Left lobe of liver (tissue), 2 donors: ENCODE measurements around the gene TREML2. TPM values are rescaled to one million over a fixed set of nuclear protein-coding genes. Genes with fewer than 3 reads are reported as not detected.

Experiments
- ATAC-seq: fragments of 200-7000 bp; cut with Tn5 transposase; one replicate; pipeline ENCODE4 v1.9.1; 2020; ENCODE audit warnings: mild to moderate bottlenecking, moderate library complexity
- DNase-seq: peaks from one replicate; pipeline ENCODE4 v3.0.0-alpha.2; 2020; ENCODE audit warnings: low spot score
- total RNA-seq: library from RNA; stranded (reverse); gene quantifications from one replicate; pipeline ENCODE4 v1.2.1, GENCODE V29; 2021
- donor health status: DM: no; HTN: no; CAD: no; lungs with moderate emphysema.
- donor health status: DM: no; HTN: yes; CAD: no.

Gene TREML2
- total RNA-seq, 1 donor from 2014 or later: 0.08 TPM

DNA sequence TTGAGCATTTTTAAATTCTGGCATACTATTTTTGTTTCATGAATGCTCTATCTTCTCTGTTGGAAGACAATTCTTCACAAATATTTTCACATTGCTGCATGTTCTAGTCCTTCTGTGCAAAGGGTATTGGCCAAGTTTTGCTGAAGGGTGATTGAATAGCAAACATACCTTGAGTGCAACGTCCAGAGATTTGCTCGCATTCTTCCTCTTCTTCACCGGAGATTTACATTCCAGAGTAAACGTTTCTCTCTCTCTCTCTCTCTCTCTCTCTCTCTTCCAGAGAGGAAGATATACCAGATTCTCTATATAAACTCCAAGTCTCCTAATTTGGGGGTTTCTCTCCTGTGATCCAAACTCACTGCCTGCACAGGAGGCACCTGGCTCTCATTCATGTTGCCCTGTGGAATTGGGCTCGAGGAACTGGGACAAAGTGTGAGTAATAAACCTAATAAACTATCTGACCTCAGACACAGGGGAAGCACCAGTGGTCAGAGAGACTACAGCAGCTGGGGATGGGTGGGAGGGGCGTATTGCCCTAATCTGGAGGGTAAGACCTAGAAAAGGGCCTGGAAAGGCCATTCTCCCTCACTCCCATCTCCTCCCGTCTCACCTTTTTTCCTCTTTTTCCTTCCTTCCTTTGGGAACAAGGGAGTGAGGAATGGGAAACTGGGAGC is 45.7 kb downstream of the TREML2 start:
- ATAC-seq (no peak), DNase-seq (no peak)

DNA sequence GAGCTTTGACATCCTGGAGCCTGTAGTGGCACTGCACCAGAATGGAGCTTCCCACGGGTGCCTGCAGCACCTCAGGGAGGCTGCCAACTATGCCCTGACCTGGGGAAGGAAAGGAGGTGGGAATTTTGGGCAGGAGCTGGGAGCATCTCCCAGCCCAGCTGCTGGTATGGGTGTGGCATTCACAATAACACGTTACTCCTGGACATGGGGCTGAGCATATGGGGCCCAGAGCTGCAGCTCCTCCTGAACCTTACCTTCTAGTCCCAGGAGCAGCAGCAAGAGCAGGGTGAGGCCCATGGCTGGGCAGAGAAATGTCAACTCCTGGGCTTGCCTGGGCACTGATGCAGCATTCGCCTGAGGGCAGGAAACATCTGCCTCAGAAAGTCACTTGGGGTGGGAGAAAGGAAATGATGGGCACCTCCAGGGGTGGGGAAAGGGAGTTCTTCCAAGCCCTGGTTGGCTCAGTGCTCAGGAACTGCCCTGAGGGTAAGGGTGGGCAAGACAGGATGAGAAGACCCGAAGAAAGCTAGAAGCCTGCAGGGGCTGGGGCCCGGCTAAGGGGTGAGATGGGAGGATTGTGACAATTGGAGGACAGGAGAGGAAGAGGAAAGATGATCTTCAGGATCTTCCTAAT is 46.8 kb downstream of the TREML2 start, which contains the start of gene TREML1:
Gene TREML1 (minus strand): TSS at position 356 of the 634 bp plus-strand sequence. CDS start 59 bp downstream, at position 297.
- DNase-seq (no peak), ATAC-seq (no peak)

DNA sequence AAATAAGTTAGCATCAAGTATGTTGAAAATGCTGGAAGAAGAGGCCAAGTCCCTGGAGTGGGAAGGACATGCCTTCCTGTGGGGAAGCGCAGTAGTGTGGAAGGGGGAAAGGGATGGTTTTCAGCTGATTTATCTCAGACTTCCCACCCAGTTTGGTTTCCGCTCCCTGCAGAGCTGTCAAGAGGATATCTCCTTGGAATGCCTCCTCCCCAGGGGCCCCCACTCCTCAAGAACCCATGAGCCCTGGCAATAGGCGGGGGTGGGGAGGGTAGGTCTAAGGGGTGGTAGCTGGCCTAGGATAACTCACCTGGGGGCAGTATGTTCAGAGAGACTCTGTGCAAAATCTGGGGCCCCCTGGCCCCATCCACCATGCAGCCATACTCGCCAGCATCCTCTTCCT is 47.5 kb downstream of the TREML2 start:
- no peak for ATAC-seq
- DNase-seq: no peak

DNA sequence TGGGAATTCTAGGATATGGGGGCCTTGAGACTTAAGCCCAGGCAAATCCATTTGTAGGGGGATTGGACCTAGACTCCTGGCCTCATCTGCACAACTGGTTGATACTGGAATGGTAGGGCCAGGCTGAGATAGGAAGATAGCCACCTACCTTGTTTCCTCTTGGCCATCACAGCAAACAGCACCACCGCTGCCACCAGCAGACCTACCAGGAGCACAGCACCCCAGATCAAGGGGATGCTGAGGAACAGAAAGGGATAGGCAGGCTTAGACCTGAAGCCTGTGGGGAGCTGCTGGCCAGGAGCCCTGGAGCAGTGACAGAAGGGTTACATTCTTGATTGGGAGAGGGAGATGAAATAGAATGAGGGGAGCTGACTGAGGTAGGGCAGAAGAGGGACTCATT is 50.3 kb downstream of the TREML2 start:
- ATAC-seq (no peak), DNase-seq (no peak)

DNA sequence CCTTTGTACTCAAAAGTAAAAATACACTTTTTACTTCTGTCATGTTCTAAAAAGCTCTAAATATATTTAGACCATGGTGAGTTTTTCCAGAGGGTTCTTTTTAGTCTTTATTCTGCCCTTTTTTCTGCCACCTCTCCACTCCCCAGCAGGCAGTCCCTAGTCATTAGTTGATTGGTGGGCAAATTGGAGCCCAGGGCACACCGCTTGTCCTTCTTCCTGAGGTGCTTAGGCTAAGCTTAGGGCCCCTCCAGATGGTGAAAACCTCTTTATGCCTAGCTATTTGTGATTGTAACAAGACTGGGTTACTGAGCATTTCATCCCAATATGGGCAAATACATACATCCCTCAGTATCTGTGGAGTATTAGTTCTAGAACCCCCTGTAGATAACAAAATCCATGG is 53.0 kb downstream of the TREML2 start:
- no peak for DNase-seq
- ATAC-seq: no peak

Other genes with a start within 250 kb of the TREML2 start
- gene UNC5CL, start 161.9 kb downstream of the TREML2 start, total RNA-seq: 9.3 TPM
- 0.30 TPM for gene TSPO2, start 158.7 kb downstream of the TREML2 start, total RNA-seq
- not detected for gene APOBEC2, start 147.9 kb downstream of the TREML2 start, total RNA-seq
- 22.4 TPM for gene OARD1, start 128.8 kb downstream of the TREML2 start, total RNA-seq
- gene NFYA, start 128.2 kb downstream of the TREML2 start, total RNA-seq: 7.7 TPM
- gene TREML1, start 46.8 kb downstream of the TREML2 start, total RNA-seq: not detected
- gene TREM2, start 38.0 kb downstream of the TREML2 start, total RNA-seq: 0.28 TPM
- gene TREML4, start 27.2 kb upstream of the TREML2 start, total RNA-seq: not detected
- gene TREM1, start 85.5 kb upstream of the TREML2 start, total RNA-seq: 0.25 TPM
- gene NCR2, start 134.5 kb upstream of the TREML2 start, total RNA-seq: not detected